Left lung (tissue), 10 donors: ENCODE measurements around the gene MRPL54. TPM values are rescaled to one million over a fixed set of nuclear protein-coding genes. Genes with fewer than 3 reads are reported as not detected.

Experiments used
- ATAC-seq: fragments of 200-7000 bp; cut with Tn5 transposase; one replicate; pipeline ENCODE4 v1.9.1; 2020; ENCODE audit warnings: moderate library complexity
- DNase-seq, 4 donors: peaks; one replicate each; pipeline ENCODE4 v3.0.0-alpha.2; 2013 to 2020
- H3K27ac ChIP-seq, 2 donors: fragments of 200-600 bp; sonication (generic) in 1 of 2; one replicate each; pipeline versions ENCODE4 v1.5.0 to v1.8.0; 2020 to 2021
- H3K27me3 ChIP-seq, 2 donors: fragments of 200-600 bp; sonication (generic) in 1 of 2; one replicate each; pipeline versions ENCODE4 v1.5.0 to v1.8.0; 2020 to 2021
- H3K36me3 ChIP-seq, 2 donors: fragments of 200-600 bp; sonication (generic) in 1 of 2; one replicate each; pipeline versions ENCODE4 v1.5.0 to v1.8.0; 2020 to 2021
- H3K4me1 ChIP-seq, 2 donors: fragments of 200-600 bp; one replicate each; pipeline ENCODE4 v1.8.0; 2021
- H3K4me3 ChIP-seq, 2 donors: fragments of 200-600 bp; sonication (generic) in 1 of 2; one replicate each; pipeline versions ENCODE4 v1.5.0 to v1.8.0; 2020 to 2021; ENCODE audit warnings: mild to moderate bottlenecking in 1 of 2
- H3K9me3 ChIP-seq, 2 donors: fragments of 200-600 bp; sonication (generic) in 1 of 2; one replicate each; pipeline versions ENCODE4 v1.5.0 to v1.8.0; 2020 to 2021
- intact Hi-C, 2 donors: fragments of 100-400 bp; cut with DNase I; formaldehyde crosslinking; loops; one replicate each; pipeline versions ENCODE4 v1.11.2 to v1.14.2; 2022
- polyA plus RNA-seq, 6 donors: library from polyadenylated mRNA; unstranded; fragments of 120-200 nt; gene quantifications; one replicate each; pipeline ENCODE4 v1.2.1, GENCODE V29; 2013; ENCODE audit not compliant: insufficient read length in 6 of 6
- total RNA-seq, 2 donors: library from RNA; stranded (reverse); fragmentation: NEBNext Ultra II Directional; extraction: Animal tissue kit (Norgen Biotek cat#: 25700); gene quantifications; one replicate each; pipeline ENCODE4 v1.2.1, GENCODE V29; 2021
- TF ChIP-seq, protein P1 (sequence below), 2 donors: fragments of 200-600 bp; sonication (generic) in 1 of 2; IDR thresholded peaks; one replicate each; pipeline versions ENCODE4 v1.5.0 to v1.8.0; 2021; ENCODE audit warnings: antibody characterized with exemption in 2 of 2
- donor health status: DM: no; HTN: yes; CAD: no.
- donor health status: DM: no; HTN: no; CAD: no.

Gene MRPL54
- total and polyA plus RNA-seq, 8 donors = 24.4 to 59.1 (median 31.7) TPM

DNA sequence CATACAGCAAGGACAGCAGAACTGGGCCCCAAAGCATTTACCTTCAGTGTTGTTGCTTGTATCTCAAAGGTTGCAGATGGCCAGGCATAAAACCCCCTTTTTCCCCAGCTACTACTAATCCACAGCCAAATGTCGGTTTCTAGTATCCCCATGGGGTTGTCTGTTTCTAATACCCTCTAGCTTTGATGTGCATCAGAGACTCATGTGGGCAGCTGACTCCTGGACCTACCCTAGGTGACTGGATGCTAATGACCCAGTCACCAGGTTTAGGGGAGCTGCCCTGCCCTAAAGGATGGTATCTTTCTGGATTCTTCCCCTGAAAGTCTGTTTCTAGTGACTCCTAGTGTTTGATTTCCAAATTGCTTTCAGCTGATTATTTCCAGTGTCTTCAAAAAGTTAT, 30.4 kb upstream of the MRPL54 start:
- DNase-seq (no peak), ATAC-seq (no peak)
- Histone ChIP-seq H3K27ac (no peak overlapping the region), H3K4me3 (no peak overlapping the region), H3K36me3 (no peaks in the 10 kb centered on the region), H3K4me1 (no peaks in the 10 kb centered on the region), H3K9me3 (no peaks in the 10 kb centered on the region), H3K27me3 (peaks cover 0 to 12% of the 10 kb centered on the region in 2 donors)
- TF ChIP-seq, protein P1, sequence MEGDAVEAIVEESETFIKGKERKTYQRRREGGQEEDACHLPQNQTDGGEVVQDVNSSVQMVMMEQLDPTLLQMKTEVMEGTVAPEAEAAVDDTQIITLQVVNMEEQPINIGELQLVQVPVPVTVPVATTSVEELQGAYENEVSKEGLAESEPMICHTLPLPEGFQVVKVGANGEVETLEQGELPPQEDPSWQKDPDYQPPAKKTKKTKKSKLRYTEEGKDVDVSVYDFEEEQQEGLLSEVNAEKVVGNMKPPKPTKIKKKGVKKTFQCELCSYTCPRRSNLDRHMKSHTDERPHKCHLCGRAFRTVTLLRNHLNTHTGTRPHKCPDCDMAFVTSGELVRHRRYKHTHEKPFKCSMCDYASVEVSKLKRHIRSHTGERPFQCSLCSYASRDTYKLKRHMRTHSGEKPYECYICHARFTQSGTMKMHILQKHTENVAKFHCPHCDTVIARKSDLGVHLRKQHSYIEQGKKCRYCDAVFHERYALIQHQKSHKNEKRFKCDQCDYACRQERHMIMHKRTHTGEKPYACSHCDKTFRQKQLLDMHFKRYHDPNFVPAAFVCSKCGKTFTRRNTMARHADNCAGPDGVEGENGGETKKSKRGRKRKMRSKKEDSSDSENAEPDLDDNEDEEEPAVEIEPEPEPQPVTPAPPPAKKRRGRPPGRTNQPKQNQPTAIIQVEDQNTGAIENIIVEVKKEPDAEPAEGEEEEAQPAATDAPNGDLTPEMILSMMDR (IDR thresholded peaks at IDR 0.05) = no peak
- intact Hi-C loops = no loop called here

DNA sequence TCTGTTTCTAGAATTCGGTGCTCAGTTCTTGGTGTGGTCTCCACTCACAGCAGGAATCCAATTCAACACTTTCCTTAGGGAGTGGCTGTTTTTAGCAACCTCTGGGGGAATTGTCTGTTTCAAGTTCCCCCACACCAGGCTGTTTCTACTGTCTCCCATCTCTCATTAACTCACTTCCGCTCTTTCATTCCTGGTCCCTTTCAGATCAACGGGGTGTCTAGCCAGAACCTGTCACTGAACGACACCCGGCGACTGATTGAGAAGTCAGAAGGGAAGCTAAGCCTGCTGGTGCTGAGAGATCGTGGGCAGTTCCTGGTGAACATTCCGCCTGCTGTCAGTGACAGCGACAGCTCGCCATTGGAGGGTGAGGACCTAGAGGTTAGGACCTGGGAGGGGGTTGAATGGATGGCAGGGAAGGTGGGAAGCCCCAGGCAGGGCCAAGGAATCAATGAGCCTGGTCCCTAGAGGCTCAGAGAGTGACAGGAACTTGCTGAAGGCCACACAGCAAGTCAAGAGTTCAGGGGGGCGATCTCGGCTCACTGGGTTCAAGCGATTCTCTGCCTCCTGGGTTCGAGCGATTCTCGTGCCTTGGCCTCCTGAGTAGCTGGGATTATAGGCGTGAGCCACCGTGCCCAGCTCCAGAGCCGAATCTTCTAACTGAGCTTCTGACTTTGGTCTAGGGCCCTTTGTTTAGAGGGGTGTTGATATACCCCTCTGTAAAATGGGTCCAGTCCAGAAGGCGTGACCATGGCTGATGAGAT, 28.8 kb upstream of the MRPL54 start:
- intact Hi-C loops = no loop called here

DNA sequence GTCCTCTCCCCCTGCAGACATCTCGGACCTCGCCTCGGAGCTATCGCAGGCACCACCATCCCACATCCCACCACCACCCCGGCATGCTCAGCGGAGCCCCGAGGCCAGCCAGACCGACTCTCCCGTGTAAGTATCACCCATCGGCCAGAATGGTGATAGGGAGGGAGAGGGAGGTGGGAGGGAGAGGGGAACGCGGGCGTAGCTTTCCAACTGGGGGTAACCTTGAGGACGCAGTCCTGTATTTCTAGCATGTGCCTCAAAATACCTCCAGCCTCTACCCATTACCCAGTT, 28.2 kb upstream of the MRPL54 start:
- Histone ChIP-seq H3K4me1 (no peaks in the 10 kb centered on the region), H3K27ac (no peak overlapping the region), H3K27me3 (peaks cover 0 to 12% of the 10 kb centered on the region in 2 donors), H3K4me3 (no peak overlapping the region), H3K36me3 (no peaks in the 10 kb centered on the region), H3K9me3 (no peaks in the 10 kb centered on the region)
- intact Hi-C loops = no loop called here
- ATAC-seq (no peak), DNase-seq (peak in 1 of 4 donors; percentile 63)
- TF ChIP-seq, protein P1 (IDR thresholded peaks at IDR 0.05) = no peak

More for the DNA sequence above, 28.8 kb upstream of the MRPL54 start:
- Histone ChIP-seq H3K4me1 (no peaks in the 10 kb centered on the region), H3K36me3 (no peaks in the 10 kb centered on the region), H3K27ac (no peak overlapping the region), H3K27me3 (peaks cover 0 to 12% of the 10 kb centered on the region in 2 donors), H3K9me3 (no peaks in the 10 kb centered on the region), H3K4me3 (no peak overlapping the region)
- no peak for ATAC-seq
- peak in 1 of 4 donors; percentile 39 for DNase-seq
- TF ChIP-seq, protein P1 (IDR thresholded peaks at IDR 0.05) = no peak

DNA sequence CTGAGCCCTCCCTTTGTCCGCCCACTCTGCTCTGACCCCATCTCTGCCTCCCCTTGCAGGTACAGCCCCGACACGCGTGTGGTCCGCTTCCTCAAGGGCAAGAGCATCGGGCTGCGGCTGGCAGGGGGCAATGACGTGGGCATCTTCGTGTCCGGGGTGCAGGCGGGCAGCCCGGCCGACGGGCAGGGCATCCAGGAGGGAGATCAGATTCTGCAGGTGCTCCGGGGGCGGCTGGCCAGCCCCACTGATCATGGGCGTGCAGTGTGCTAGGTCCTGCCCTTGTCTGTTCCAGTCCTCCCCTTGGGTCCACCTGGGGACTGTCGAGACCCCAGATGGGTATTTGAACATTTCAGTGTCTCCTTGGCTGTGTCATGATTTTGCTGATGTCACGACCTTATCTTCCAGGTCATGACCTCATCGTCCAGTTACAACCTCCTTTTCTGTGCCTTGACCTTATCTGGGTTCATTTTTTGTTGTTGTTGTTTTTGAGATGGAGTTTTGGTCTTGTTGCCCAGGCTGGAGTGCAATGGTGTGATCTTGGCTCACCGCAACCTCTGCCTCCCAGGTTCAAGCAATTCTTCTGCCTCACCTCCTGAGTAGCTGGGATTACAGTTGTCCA, 26.3 kb upstream of the MRPL54 start:
- intact Hi-C loops = no loop called here
- Histone ChIP-seq H3K27ac (no peak overlapping the region), H3K4me3 (no peak overlapping the region), H3K36me3 (peaks cover 0 to 4% of the 10 kb centered on the region in 2 donors), H3K27me3 (peaks cover 0 to 12% of the 10 kb centered on the region in 2 donors), H3K9me3 (no peaks in the 10 kb centered on the region), H3K4me1 (no peaks in the 10 kb centered on the region)
- no peak for ATAC-seq
- DNase-seq = peak in 1 of 4 donors; percentile 48
- TF ChIP-seq, protein P1 (IDR thresholded peaks at IDR 0.05) = no peak

DNA sequence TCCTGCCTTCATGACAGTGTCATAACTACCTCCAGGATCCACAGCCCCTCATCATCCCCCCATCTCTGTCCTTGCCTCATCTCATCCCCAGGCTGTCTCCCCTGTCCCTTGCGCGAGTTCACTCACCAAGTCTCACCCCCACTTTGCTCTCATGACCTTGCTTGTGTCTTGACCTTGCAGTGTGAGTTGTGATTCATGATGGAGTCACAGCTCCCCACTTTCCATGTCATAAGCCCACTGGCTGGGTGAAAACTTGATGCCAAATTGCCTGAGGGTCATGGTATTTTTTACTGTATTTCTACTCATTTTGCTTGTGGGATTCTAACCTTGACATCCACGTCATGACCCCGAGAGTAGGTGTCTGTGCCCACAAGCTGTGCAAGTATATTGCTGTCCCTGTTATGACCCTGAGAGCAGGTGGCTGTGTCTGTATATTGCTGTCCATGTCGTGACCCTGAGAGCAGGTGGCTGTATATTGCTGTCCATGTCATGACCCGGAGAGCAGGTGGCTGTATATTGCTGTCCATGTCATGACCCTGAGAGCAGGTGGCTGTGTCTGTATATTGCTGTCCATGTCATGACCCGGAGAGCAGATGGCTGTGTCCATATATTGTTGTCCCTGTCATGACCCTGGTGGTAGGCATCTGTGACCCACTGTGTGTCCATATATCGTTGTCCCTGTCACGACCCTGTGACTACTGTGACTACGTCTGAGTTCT, 24.8 kb upstream of the MRPL54 start:
- Histone ChIP-seq H3K27me3 (peaks cover 0 to 12% of the 10 kb centered on the region in 2 donors), H3K36me3 (peaks cover 0 to 4% of the 10 kb centered on the region in 2 donors), H3K4me1 (no peaks in the 10 kb centered on the region), H3K4me3 (no peak overlapping the region), H3K27ac (no peak overlapping the region), H3K9me3 (no peaks in the 10 kb centered on the region)
- intact Hi-C loops = no loop called here
- ATAC-seq = no peak
- TF ChIP-seq, protein P1 (IDR thresholded peaks at IDR 0.05) = no peak
- no peak for DNase-seq
